Stimulated activated naive CD8-positive, alpha-beta T cell treated with anti-CD3 and anti-CD28 coated beads, Interleukin-15, amount 100 ng/mL, for 72 hours (primary cell): Measurements from ENCODE around the gene GOLGA6A.
A peak's percentile ranks its signal among the peaks of the same experiment; 100 is the strongest.
"Not testable (repeated sequence)": the region's sequence is repeated elsewhere in the genome, so short reads cannot be mapped to it uniquely, and the experiment has no call there.

Experiments used
- ATAC-seq: fragments of 150-1000 bp; cut with Tn5 transposase; 2 replicates; pipeline ENCODE4 v1.10.0; 2021; ENCODE audit warnings: mild to moderate bottlenecking, moderate library complexity
- DNase-seq, 2 donors: peaks; one replicate each; pipeline ENCODE4 v3.0.0; 2021 to 2022
- H3K27ac Mint-ChIP-seq, 2 donors: one replicate each; pipeline ENCODE4 v1.8.0; 2022; ENCODE audit warnings: mild to moderate bottlenecking in 2 of 2, mixed read lengths in 2 of 2, moderate library complexity in 2 of 2
- H3K27me3 Mint-ChIP-seq: one replicate; pipeline ENCODE4 v1.8.0; 2022; ENCODE audit warnings: mixed read lengths
- H3K4me1 Mint-ChIP-seq: one replicate; pipeline ENCODE4 v1.8.0; 2022; ENCODE audit warnings: mild to moderate bottlenecking, mixed read lengths
- H3K4me3 Mint-ChIP-seq, 2 donors: one replicate each; pipeline ENCODE4 v1.8.0; 2022; ENCODE audit warnings: mild to moderate bottlenecking in 2 of 2, mixed read lengths in 2 of 2, moderate library complexity in 1 of 2
- H3K9me3 Mint-ChIP-seq, 2 donors: one replicate each; pipeline ENCODE4 v1.8.0; 2022; ENCODE audit warnings: mixed read lengths in 2 of 2

The GOLGA6A gene

GRCh38 chr15:74064822-74065221 is 17.5 kb downstream of the GOLGA6A start:
- peaks cover 14% of the 10 kb centered on the region for H3K4me1 Mint-ChIP-seq
- not testable (repeated sequence) for H3K27me3 Mint-ChIP-seq, ATAC-seq, H3K27ac Mint-ChIP-seq, H3K9me3 Mint-ChIP-seq, H3K4me3 Mint-ChIP-seq, DNase-seq

GRCh38 chr15:74064183-74064582 is 18.2 kb downstream of the GOLGA6A start:
- not testable (repeated sequence) for H3K9me3 Mint-ChIP-seq, H3K4me3 Mint-ChIP-seq, DNase-seq, ATAC-seq, H3K27me3 Mint-ChIP-seq, H3K27ac Mint-ChIP-seq
- H3K4me1 Mint-ChIP-seq: peaks cover 20% of the 10 kb centered on the region

- not testable (repeated sequence) for H3K27me3 Mint-ChIP-seq, H3K9me3 Mint-ChIP-seq
Measured at GRCh38 chr15:74063425-74064146, 18.8 kb downstream of the GOLGA6A start.

DNA sequence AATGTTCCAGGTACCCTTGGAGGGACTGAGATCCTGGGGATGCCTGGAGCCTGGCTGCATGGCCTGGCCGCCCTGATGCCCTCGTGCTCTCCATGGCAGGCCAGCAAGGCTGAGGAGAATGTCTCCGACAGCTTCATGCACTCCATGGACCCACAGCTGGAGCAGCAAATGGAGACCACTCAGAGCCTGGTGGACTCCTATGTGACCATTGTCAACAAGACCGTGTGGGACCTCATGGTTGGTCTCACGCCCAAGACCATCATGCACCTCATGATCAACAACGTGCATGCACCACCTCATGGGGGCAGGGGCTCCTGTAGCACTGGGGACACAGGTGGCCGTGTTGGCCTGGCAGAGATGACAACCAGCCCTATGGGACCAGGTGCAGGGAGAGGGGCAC is 19.7 kb downstream of the GOLGA6A start:
- Mint-ChIP-seq H3K4me3 (no peak overlapping the region), H3K27me3 (no peaks in the 10 kb centered on the region), H3K27ac (no peak overlapping the region), H3K4me1 (peaks cover 23% of the 10 kb centered on the region), H3K9me3 (no peaks in the 10 kb centered on the region)
- DNase-seq: no peak
- no peak for ATAC-seq

More at GRCh38 chr15:74063425-74064146, 18.8 kb downstream of the GOLGA6A start:
- peaks cover 23% of the 10 kb centered on the region for H3K4me1 Mint-ChIP-seq
- not testable (repeated sequence) for DNase-seq, H3K4me3 Mint-ChIP-seq, H3K27ac Mint-ChIP-seq, ATAC-seq

DNA sequence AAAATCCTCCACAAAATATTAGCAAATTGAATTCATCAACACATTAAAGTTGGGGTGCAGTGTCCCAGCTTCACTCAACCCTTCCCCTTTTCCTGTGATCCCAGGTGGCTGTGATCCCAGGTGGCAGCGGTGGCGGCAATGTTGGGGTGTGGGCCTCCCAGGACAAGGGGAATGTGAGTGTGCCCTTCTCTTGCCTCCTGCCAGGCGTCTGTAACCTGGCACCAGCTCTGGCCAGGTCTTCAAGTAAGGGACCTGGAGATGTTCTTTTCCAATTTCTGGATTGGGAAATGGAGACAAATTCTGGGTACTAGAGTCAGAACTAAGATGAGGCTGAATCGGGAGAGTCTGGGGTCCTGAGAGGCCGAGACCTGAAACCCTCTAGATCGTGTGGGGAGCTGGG is 20.1 kb downstream of the GOLGA6A start:
- no peak overlapping the region for H3K27ac Mint-ChIP-seq

DNA sequence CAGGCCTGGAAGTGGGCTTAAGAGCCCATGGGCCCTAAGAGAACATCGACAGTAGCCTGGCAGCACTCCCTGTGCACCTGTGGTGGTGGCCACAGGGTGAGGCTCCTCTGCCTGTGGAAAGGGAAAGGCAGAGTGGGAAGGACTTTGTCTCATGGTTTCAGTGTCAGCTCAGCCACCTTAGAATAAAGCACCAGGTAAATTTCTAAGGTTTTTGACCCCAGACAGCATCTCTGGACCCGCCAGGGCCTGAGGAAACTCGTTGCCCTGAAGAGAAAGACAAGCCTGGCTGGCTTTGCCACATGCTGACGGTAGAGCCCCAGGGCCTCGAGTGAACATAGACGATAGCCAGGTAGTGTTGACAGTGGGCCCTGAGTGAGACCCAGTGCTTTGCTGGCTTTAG is 22.1 kb downstream of the GOLGA6A start:
- ATAC-seq (no peak), DNase-seq (no peak)
- Mint-ChIP-seq H3K4me1 (peaks cover 23% of the 10 kb centered on the region), H3K4me3 (no peak overlapping the region), H3K27ac (no peak overlapping the region), H3K9me3 (no peaks in the 10 kb centered on the region), H3K27me3 (no peaks in the 10 kb centered on the region)

More for the DNA sequence above, 20.1 kb downstream of the GOLGA6A start:
- no peak for DNase-seq
- Mint-ChIP-seq H3K9me3 (no peaks in the 10 kb centered on the region), H3K27me3 (no peaks in the 10 kb centered on the region), H3K4me3 (no peak overlapping the region), H3K4me1 (peaks cover 23% of the 10 kb centered on the region)
- ATAC-seq: no peak

- H3K4me3 Mint-ChIP-seq, H3K27me3 Mint-ChIP-seq: not testable (repeated sequence)
- peaks cover 27% of the 10 kb centered on the region for H3K4me1 Mint-ChIP-seq
Measured at GRCh38 chr15:74059050-74059833, 23.1 kb downstream of the GOLGA6A start.

GRCh38 chr15:74056330-74056729 is 26.0 kb downstream of the GOLGA6A start:
- DNase-seq, H3K9me3 Mint-ChIP-seq, ATAC-seq, H3K27me3 Mint-ChIP-seq, H3K27ac Mint-ChIP-seq, H3K4me3 Mint-ChIP-seq: not testable (repeated sequence)
- H3K4me1 Mint-ChIP-seq: peaks cover 37% of the 10 kb centered on the region

More at GRCh38 chr15:74059050-74059833, 23.1 kb downstream of the GOLGA6A start:
- H3K9me3 Mint-ChIP-seq, ATAC-seq, DNase-seq: not testable (repeated sequence)
- peak overlapping the region in 1 of 2 donors; percentile 60 for H3K27ac Mint-ChIP-seq

DNA sequence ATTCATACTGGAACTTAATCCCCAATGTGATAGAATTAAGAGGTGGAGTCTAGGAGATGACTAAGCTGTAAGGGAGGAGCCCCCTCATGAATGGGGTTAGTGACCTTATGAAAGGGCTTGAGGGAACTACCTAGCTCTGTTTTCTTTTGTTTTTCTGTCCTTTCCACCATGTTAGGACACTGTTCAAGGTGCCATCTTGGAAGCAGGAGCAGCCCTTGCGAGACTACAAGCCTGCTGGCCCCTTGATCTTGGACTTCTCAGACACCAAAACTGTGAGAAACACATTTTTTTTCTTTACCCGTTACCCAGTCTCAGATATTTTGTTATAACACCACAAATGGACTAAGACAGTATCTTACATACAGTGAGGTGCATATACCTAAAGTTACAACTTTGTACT is 26.5 kb downstream of the GOLGA6A start:
- H3K27me3 Mint-ChIP-seq: no peaks in the 10 kb centered on the region

DNA sequence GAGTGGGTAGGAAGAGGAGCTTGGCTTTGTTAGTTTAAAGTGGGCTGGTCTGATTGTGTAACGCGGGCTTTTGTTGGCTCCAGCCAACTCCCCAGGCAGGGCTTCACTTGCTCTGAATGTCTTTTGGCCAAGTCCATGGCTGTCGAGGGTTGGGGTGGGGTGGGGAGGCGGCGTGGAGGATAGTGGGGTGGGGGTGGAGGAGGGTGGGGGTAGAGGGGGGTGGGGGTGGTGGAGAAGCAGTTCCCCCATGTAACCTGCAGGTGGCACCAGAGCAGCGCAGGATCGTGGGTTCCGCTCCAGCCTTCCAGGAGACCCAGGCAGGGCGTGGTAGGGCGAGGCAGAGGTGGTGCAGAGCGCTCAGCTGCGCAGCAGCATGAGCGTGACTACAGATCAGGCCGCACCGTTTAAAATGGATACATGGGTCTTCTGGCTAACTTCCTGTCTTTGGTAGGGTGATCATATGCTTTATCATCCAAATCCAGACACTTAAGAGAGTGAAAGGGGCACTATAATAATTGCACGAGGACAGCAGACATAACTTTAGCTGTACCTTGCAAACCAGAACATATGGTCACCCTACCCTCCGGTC is 28.3 kb downstream of the GOLGA6A start:
- H3K27ac Mint-ChIP-seq: no peak overlapping the region
- H3K4me3 Mint-ChIP-seq: peak overlapping the region; percentile 57 to 61
- H3K9me3 Mint-ChIP-seq: no peaks in the 10 kb centered on the region
- no peaks in the 10 kb centered on the region for H3K27me3 Mint-ChIP-seq
- H3K4me1 Mint-ChIP-seq: peaks cover 20% of the 10 kb centered on the region
- DNase-seq (peak; percentile 65 to 69), ATAC-seq (peak; percentile 97)

More for the DNA sequence above, 26.5 kb downstream of the GOLGA6A start:
- no peak overlapping the region for H3K4me3 Mint-ChIP-seq
- DNase-seq (no peak), ATAC-seq (no peak)
- no peaks in the 10 kb centered on the region for H3K9me3 Mint-ChIP-seq
- peaks cover 33% of the 10 kb centered on the region for H3K4me1 Mint-ChIP-seq
- H3K27ac Mint-ChIP-seq: no peak overlapping the region

- H3K9me3 Mint-ChIP-seq: no peaks in the 10 kb centered on the region
- peaks cover 19% of the 10 kb centered on the region for H3K4me1 Mint-ChIP-seq
- ATAC-seq (no peak), DNase-seq (no peak)
- H3K4me3 Mint-ChIP-seq: no peak overlapping the region
- H3K27me3 Mint-ChIP-seq: no peaks in the 10 kb centered on the region
- no peak overlapping the region for H3K27ac Mint-ChIP-seq
Measured at GRCh38 chr15:74053517-74053916, 28.8 kb downstream of the GOLGA6A start.

- not testable (repeated sequence) for H3K27ac Mint-ChIP-seq, DNase-seq, H3K9me3 Mint-ChIP-seq, H3K27me3 Mint-ChIP-seq, ATAC-seq, H3K4me3 Mint-ChIP-seq
- H3K4me1 Mint-ChIP-seq: peaks cover 28% of the 10 kb centered on the region
Measured at GRCh38 chr15:74052271-74053260, 29.8 kb downstream of the GOLGA6A start.

- DNase-seq (no peak), ATAC-seq (no peak)
- Mint-ChIP-seq H3K27me3 (no peaks in the 10 kb centered on the region), H3K27ac (peak overlapping the region in 1 of 2 donors; percentile 57), H3K4me1 (peaks cover 28% of the 10 kb centered on the region), H3K9me3 (no peaks in the 10 kb centered on the region), H3K4me3 (no peak overlapping the region)
Measured at GRCh38 chr15:74050556-74051234, 31.7 kb downstream of the GOLGA6A start.

GRCh38 chr15:74050127-74050526 is 32.2 kb downstream of the GOLGA6A start:
- peaks cover 28% of the 10 kb centered on the region for H3K4me1 Mint-ChIP-seq
- H3K9me3 Mint-ChIP-seq: no peaks in the 10 kb centered on the region
- H3K4me3 Mint-ChIP-seq: no peak overlapping the region
- no peaks in the 10 kb centered on the region for H3K27me3 Mint-ChIP-seq
- ATAC-seq (no peak), DNase-seq (no peak)
- no peak overlapping the region for H3K27ac Mint-ChIP-seq
